ENCODE measurements around the gene RPS8. TPM values are rescaled to one million over a fixed set of nuclear protein-coding genes. Genes with fewer than 3 reads are reported as not detected.
A peak's percentile ranks its signal among the peaks of the same experiment; 100 is the strongest.
"Not testable (repeated sequence)": the region's sequence is repeated elsewhere in the genome, so short reads cannot be mapped to it uniquely, and the experiment has no call there.

Gene RPS8
- total RNA-seq, 1 experiment from 2014 or later: 1,467 TPM

DNA sequence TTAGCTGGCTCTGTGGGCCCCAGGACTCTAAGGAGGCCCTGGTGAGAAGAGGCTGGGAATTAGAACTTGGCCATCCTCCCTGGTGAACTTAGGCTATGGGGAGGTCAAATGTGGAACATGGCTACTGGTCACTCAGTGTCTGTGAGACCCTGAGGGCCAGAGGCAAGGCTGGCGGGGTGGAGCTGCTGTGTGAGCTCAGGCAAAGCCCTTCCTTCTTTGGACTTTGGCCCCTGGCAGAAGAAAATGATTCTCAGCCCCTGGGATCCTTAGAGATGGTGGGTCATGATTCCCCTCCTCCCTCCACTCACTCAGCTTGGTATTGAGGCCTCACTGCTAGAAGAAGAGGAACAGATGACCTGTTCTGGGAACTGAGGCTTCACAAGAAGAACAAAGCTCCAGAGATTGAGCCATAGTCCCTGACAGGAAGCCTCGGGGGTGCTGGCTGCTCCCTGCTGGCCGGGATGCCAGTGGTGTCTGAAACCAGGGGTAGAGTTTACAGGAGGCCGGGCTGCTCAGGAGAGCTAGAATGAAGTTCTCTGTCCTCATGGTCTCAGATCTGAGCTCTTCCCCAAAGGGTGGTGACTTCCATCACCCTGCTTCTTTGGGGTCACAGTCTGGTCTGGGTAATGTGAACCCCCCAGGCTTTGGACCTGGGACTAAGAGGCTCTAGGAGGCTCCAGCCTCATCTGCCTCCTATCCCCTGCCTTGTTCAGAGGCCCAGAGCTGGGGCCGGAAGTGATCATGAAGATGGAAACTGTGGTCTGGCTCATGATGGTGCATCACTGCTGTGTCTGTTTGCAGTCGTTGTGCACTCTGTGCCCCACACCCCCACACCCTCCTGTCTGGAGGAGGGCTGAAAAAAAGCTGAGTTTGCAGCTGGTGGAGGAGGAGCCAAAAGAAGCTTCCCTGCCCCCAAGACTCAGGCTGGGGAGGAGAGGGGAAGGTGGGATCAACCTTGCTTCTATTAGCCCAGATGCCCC lies 33.9 kb downstream of the RPS8 start:
- intact Hi-C loops (cut with micrococcal nuclease; ENCODE audit: unreplicated experiment): no loop called here
- BruUV-seq (replicated peaks): no TSS peak
- Mint-ChIP-seq H3K27ac (ENCODE audit: unreplicated experiment) (peak overlapping the region; percentile 99), H3K4me3 (ENCODE audit: unreplicated experiment) (no peak overlapping the region), H3K36me3 (ENCODE audit: insufficient read depth, unreplicated experiment) (peaks cover 19% of the 10 kb centered on the region), H3K27me3 (ENCODE audit: insufficient read depth, unreplicated experiment) (no peaks in the 10 kb centered on the region), H3K9me3 (ENCODE audit: unreplicated experiment) (no peaks in the 10 kb centered on the region), H3K4me1 (ENCODE audit: low read depth, unreplicated experiment) (peaks cover 18% of the 10 kb centered on the region)
- TF ChIP-seq, protein P1, sequence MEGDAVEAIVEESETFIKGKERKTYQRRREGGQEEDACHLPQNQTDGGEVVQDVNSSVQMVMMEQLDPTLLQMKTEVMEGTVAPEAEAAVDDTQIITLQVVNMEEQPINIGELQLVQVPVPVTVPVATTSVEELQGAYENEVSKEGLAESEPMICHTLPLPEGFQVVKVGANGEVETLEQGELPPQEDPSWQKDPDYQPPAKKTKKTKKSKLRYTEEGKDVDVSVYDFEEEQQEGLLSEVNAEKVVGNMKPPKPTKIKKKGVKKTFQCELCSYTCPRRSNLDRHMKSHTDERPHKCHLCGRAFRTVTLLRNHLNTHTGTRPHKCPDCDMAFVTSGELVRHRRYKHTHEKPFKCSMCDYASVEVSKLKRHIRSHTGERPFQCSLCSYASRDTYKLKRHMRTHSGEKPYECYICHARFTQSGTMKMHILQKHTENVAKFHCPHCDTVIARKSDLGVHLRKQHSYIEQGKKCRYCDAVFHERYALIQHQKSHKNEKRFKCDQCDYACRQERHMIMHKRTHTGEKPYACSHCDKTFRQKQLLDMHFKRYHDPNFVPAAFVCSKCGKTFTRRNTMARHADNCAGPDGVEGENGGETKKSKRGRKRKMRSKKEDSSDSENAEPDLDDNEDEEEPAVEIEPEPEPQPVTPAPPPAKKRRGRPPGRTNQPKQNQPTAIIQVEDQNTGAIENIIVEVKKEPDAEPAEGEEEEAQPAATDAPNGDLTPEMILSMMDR (IDR thresholded peaks at IDR 0.05; ENCODE audit: insufficient read depth in 1 of 2, low read depth in 1 of 2, low read length in 1 of 2, severe bottlenecking in 1 of 2, unreplicated experiment in 1 of 2): no peak
- no peaks in the 10 kb centered on the region for H3K36me3 ChIP-seq (ENCODE audit: control insufficient read depth, insufficient read depth, low read length)
- POLR2A ChIA-PET: interaction anchor here (0.5 to 2.7 kb wide), 6 partner anchors 9 to 494 kb away, joined by 3 to 25 read pairs (median 7); partner anchors contain the start of genes PLK3, RNU5D-1 and RPS8
- H3K27me3 ChIP-seq (replicated peaks; ENCODE audit: control insufficient read depth, insufficient read depth, low read length): no peaks in the 10 kb centered on the region
- H3K4me3 ChIP-seq (ENCODE audit: low read depth, low read length): no peak overlapping the region
- H3K9me3 ChIP-seq: no peaks in the 10 kb centered on the region
- DNase-seq: peak in 1 of 2 experiments; percentile 36
- CTCF ChIA-PET: interaction anchor here (0.9 to 1.9 kb wide), 3 partner anchors 9 to 18 kb away, joined by 3 to 13 read pairs (median 6); partner anchors contain the start of gene PLK3
- peaks cover 46% of the 10 kb centered on the region for H3K4me1 ChIP-seq

DNA sequence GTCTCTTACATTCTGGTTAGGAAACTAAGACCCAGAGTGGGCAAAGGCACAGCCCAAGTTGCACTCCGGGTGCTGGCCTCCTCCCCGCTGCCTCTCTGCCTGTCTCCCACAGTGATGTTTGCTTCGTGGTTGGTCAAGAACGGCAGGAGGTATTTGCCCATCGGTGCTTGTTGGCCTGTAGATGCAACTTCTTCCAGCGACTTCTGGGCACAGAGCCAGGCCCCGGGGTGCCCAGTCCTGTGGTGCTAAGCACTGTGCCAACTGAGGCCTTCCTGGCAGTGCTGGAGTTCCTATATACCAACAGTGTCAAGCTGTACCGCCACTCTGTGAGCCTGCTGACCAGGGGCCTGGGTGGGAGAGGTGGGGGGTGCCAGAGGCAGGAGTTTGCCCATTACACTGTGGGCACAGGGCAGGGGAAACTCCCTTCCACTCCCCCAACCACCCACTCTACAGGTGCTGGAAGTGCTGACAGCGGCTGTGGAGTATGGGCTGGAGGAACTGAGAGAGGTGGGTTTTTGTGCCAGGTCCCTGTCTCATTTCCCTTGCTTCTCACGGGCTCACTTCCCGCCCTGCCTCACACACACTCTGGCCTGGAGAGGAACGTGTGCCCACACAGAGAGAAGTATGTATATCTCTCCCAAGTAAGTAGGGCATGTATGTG lies 34.9 kb downstream of the RPS8 start:
- H3K4me3 ChIP-seq (ENCODE audit: low read depth, low read length): no peak overlapping the region
- Mint-ChIP-seq H3K4me3 (ENCODE audit: unreplicated experiment) (no peak overlapping the region), H3K27ac (ENCODE audit: unreplicated experiment) (peak overlapping the region; percentile 9), H3K9me3 (ENCODE audit: unreplicated experiment) (no peaks in the 10 kb centered on the region), H3K27me3 (ENCODE audit: insufficient read depth, unreplicated experiment) (no peaks in the 10 kb centered on the region), H3K4me1 (ENCODE audit: low read depth, unreplicated experiment) (peaks cover 24% of the 10 kb centered on the region), H3K36me3 (ENCODE audit: insufficient read depth, unreplicated experiment) (peaks cover 13% of the 10 kb centered on the region)
- POLR2A ChIA-PET: interaction anchor here (2.3 kb wide), 1 partner anchor 10 kb away, joined by 25 read pairs; the partner anchor contains the start of gene PLK3
- TF ChIP-seq, protein P1 (IDR thresholded peaks at IDR 0.05; ENCODE audit: insufficient read depth in 1 of 2, low read depth in 1 of 2, low read length in 1 of 2, severe bottlenecking in 1 of 2, unreplicated experiment in 1 of 2): no peak
- H3K9me3 ChIP-seq: no peaks in the 10 kb centered on the region
- CTCF ChIA-PET: interaction anchor here (1.6 kb wide), 1 partner anchor 9 kb away, joined by 6 read pairs; no protein-coding TSS in a partner anchor
- no peaks in the 10 kb centered on the region for H3K36me3 ChIP-seq (ENCODE audit: control insufficient read depth, insufficient read depth, low read length)
- DNase-seq: no peak
- H3K4me1 ChIP-seq: peaks cover 52% of the 10 kb centered on the region
- H3K27me3 ChIP-seq (replicated peaks; ENCODE audit: control insufficient read depth, insufficient read depth, low read length): no peaks in the 10 kb centered on the region
- intact Hi-C loops (cut with micrococcal nuclease; ENCODE audit: unreplicated experiment): no loop called here
- no TSS peak for BruUV-seq (replicated peaks)

DNA sequence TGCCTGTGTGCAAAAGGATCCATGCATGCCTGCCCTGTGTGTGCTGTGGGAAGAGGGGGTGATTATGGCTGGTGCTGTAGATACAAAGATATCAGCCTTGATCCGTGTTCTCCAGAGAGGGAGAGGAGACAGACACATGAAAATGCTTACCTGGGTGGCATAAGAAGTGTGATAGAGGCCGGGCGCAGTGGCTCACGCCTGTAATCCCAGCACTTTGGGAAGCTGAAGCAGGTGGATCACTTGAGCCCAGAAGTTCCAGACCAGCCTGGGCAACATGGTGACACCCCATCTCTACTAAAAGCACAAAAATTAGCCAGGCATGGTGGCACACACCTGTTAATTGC lies 35.4 kb downstream of the RPS8 start:
- H3K27me3 ChIP-seq (replicated peaks; ENCODE audit: control insufficient read depth, insufficient read depth, low read length); POLR2A ChIA-PET; intact Hi-C loops (cut with micrococcal nuclease; ENCODE audit: unreplicated experiment); H3K9me3 ChIP-seq; DNase-seq; CTCF ChIA-PET; H3K4me3 ChIP-seq (ENCODE audit: low read depth, low read length); H3K9me3 Mint-ChIP-seq (ENCODE audit: unreplicated experiment); H3K4me3 Mint-ChIP-seq (ENCODE audit: unreplicated experiment); H3K27me3 Mint-ChIP-seq (ENCODE audit: insufficient read depth, unreplicated experiment); BruUV-seq (replicated peaks); H3K36me3 ChIP-seq (ENCODE audit: control insufficient read depth, insufficient read depth, low read length): not testable (repeated sequence)
- Mint-ChIP-seq H3K27ac (ENCODE audit: unreplicated experiment) (peak overlapping the region; percentile 9), H3K36me3 (ENCODE audit: insufficient read depth, unreplicated experiment) (peaks cover 12% of the 10 kb centered on the region), H3K4me1 (ENCODE audit: low read depth, unreplicated experiment) (peaks cover 27% of the 10 kb centered on the region)
- peaks cover 54% of the 10 kb centered on the region for H3K4me1 ChIP-seq

Data from Caco-2 (cell line).